ENCODE measurements around the gene HOXD3. TPM values are rescaled to one million over a fixed set of nuclear protein-coding genes. Genes with fewer than 3 reads are reported as not detected.

HOXD3 gene
- total RNA-seq, 1 donor from 2014 or later, result 25.4 TPM

DNA sequence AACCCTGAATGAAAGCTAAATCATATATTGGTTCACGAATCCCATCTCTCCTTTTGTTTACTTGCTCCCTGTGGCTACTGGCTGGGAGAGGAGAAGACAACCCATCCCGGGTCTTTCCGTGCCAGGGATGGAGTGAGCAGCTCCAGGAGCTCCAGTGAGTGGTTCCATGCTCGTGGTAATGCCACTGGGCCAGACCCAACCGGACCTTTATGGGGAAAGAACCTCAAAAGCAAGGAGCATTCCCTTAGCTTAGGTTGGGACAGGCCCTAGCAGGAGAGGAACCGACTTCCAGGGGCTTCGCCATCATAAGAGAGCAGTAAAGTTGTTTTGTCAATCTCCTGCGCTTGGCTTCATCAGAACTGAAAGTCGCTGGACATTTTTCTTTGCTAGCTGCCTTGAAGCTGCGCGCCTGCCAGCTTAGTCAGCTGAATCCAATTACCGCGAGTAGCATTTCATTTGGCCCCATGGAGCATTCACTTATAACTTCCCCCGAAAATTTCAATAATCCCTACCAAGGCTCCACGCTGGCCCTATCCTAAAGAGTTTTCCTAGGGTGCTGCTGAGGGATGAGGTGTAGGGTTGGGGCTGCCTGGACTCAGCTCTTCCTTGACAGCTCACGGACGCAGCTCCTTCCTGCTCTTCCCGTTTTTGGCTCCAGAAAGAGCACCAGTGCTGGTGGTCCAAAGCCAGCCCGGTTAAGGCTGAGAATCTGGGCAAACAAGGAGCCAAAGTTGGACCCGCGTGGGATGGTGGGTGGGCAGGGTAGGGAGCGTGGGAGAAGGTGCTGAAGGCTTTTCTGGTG is 4.9 kb downstream of the HOXD3 start:
- Mint-ChIP-seq H3K9me3 (no peaks in the 10 kb centered on the region), H3K27ac (peak overlapping the region; percentile 64), H3K4me1 (ENCODE audit: unreplicated experiment) (peaks cover 51% of the 10 kb centered on the region), H3K36me3 (peaks cover 5% of the 10 kb centered on the region), H3K4me3 (peak overlapping the region; percentile 88), H3K27me3 (peaks cover 95% of the 10 kb centered on the region)
- DNase-seq (ENCODE audit: extremely low spot score, unreplicated experiment), result no peak
- TF ChIP-seq, protein P1, sequence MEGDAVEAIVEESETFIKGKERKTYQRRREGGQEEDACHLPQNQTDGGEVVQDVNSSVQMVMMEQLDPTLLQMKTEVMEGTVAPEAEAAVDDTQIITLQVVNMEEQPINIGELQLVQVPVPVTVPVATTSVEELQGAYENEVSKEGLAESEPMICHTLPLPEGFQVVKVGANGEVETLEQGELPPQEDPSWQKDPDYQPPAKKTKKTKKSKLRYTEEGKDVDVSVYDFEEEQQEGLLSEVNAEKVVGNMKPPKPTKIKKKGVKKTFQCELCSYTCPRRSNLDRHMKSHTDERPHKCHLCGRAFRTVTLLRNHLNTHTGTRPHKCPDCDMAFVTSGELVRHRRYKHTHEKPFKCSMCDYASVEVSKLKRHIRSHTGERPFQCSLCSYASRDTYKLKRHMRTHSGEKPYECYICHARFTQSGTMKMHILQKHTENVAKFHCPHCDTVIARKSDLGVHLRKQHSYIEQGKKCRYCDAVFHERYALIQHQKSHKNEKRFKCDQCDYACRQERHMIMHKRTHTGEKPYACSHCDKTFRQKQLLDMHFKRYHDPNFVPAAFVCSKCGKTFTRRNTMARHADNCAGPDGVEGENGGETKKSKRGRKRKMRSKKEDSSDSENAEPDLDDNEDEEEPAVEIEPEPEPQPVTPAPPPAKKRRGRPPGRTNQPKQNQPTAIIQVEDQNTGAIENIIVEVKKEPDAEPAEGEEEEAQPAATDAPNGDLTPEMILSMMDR (conservative IDR thresholded peaks at IDR 0.05), result no peak

DNA sequence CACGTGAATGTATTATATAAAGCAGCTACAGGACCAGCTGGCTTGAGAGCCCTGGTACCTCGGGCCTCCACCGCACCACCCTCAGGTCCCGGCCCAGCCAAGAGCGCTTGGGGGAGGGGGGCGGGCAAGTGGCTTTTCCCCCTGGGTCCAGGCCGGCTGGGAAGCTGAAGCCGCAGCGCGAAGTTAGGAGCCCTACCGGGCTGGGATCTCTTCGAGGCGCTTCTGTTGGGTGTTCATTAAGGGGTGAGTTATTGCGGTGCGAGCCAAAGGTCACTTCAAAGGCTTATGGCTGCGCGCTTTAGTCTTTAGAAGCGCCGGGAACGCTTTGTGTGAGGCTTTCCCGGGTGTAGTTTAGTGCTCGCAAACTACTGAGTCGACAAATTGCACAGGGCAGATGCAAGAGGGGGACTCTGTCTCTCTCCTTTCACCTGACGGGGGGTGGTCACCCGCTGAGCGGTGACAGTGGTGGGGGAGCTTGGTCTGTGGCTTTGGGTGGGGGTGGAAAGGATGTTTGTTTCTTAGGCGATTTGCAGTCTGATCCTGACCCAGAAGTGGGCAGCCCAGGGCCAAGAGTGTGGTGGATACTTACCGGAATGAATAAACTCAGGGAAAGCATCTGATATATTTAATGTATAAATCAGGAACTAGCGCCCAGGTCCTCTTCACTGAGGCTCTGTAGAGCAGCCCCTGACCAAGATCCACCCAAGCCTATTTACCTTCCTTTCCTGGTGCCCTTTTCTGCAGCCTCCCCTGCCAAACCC is 6.0 kb downstream of the HOXD3 start:
- no peak for DNase-seq (ENCODE audit: extremely low spot score, unreplicated experiment)
- no peaks in the 10 kb centered on the region for H3K9me3 Mint-ChIP-seq
- H3K4me3 Mint-ChIP-seq, result peak overlapping the region; percentile 87
- H3K36me3 Mint-ChIP-seq, result peaks cover 13% of the 10 kb centered on the region
- peaks cover 49% of the 10 kb centered on the region for H3K4me1 Mint-ChIP-seq (ENCODE audit: unreplicated experiment)
- TF ChIP-seq, protein P1 (conservative IDR thresholded peaks at IDR 0.05), result no peak
- peaks cover 96% of the 10 kb centered on the region for H3K27me3 Mint-ChIP-seq
- peak overlapping the region; percentile 89 for H3K27ac Mint-ChIP-seq

DNA sequence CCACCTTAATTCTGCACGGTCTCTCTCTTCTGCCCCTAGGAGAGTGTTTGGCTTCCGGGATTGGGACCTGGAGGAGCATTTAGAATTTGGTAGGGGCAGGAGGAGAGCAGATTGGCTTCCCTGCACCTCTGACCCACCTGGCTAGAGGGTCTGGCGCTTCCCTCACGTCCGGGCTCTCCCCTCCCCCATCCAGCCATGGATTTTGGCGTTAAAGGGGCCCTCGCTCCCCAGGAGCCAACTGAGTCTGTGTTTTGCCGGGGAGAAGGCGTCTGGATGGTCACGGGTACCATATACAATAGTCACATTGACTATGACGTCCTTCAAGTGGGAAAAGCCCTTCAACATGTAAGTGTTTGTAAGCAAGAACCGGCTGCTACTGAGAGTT is 6.6 kb downstream of the HOXD3 start:
- Mint-ChIP-seq H3K9me3 (no peaks in the 10 kb centered on the region), H3K36me3 (peaks cover 13% of the 10 kb centered on the region), H3K27ac (peak overlapping the region; percentile 89), H3K27me3 (peaks cover 90% of the 10 kb centered on the region), H3K4me3 (peak overlapping the region; percentile 87), H3K4me1 (ENCODE audit: unreplicated experiment) (peaks cover 44% of the 10 kb centered on the region)
- TF ChIP-seq, protein P1 (conservative IDR thresholded peaks at IDR 0.05), result no peak
- no peak for DNase-seq (ENCODE audit: extremely low spot score, unreplicated experiment)

DNA sequence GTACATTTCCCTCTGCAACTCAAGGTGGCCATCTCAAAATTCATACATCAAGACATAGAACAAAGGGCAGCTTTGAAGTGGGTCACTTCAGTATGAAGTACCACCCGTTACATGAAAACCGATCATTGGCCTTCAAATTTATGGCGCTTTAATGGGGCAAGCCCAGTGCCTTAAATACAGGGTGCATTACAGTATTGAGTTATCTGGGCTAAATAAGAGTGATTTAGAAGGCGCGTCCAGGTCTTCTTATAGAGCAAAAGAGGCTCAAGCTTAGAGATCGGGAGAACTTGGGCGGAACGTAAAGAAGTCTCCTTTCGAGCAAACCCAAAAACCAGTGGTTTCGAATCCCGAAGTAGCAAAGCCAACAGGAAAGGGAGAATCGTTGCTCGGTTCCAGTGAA is 7.1 kb downstream of the HOXD3 start:
- peaks cover 13% of the 10 kb centered on the region for H3K36me3 Mint-ChIP-seq
- peak overlapping the region; percentile 87 for H3K4me3 Mint-ChIP-seq
- TF ChIP-seq, protein P1 (conservative IDR thresholded peaks at IDR 0.05), result no peak
- no peaks in the 10 kb centered on the region for H3K9me3 Mint-ChIP-seq
- H3K27ac Mint-ChIP-seq, result peak overlapping the region; percentile 89
- peaks cover 44% of the 10 kb centered on the region for H3K4me1 Mint-ChIP-seq (ENCODE audit: unreplicated experiment)
- peaks cover 89% of the 10 kb centered on the region for H3K27me3 Mint-ChIP-seq
- DNase-seq (ENCODE audit: extremely low spot score, unreplicated experiment), result no peak

DNA sequence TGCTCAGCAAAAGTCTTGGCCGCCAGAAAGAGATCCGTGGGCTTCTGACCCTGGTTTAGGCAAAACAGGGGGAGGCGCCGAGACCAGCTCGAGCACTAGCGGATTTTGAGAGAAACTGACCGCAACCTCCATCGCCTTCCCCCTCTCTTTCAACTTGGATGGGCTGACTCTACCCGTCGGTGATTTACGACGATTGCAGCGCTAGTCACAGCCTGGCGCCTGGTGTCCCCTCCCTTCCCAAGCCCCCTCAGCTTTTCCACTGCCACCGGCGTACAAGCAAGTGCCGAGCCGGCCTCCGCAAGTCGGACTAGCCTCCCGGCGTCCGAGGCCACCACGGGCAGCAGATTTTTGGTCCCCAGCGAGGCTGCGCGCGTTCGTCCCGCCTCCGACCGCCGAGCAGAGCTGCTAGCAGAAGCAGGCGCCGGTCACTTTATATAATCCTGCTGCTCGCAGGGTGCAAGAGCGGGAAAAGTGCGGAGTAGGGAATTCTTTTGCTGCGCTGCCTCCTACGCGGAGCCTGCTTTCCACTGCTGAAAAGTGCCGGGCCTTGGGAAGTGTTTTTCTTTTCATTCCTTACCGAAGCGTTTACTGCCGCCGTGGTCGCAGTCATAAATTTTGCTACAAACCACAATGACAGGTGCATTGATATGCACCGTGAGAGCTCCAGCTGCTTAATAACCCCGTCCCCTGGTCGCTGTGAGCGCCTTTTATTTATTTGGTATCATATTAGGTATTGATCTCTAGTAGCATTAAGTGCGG is 7.7 kb downstream of the HOXD3 start:
- Mint-ChIP-seq H3K4me1 (ENCODE audit: unreplicated experiment) (peaks cover 49% of the 10 kb centered on the region), H3K4me3 (peak overlapping the region; percentile 87), H3K27ac (peak overlapping the region; percentile 89), H3K36me3 (peaks cover 16% of the 10 kb centered on the region), H3K9me3 (no peaks in the 10 kb centered on the region), H3K27me3 (peaks cover 89% of the 10 kb centered on the region)
- TF ChIP-seq, protein P1 (conservative IDR thresholded peaks at IDR 0.05), result no peak
- DNase-seq (ENCODE audit: extremely low spot score, unreplicated experiment), result no peak
